ENCODE data around the gene EBF3. TPM values are rescaled to one million over a fixed set of nuclear protein-coding genes. Genes with fewer than 3 reads are reported as not detected.

EBF3 gene
- total and polyA plus RNA-seq, 3 experiments from 2014 or later, result not detected

GRCh38 chr10:129799942-129800341 lies 164.1 kb downstream of the EBF3 start:
- DNase-seq, result no peak
- no peaks in the 10 kb centered on the region for H3K27me3 ChIP-seq (ENCODE audit: insufficient read depth, low read length, poor library complexity, severe bottlenecking)
- Mint-ChIP-seq H3K27me3 (peaks cover 0 to 10% of the 10 kb centered on the region in 2 donors), H3K9me3 (peaks cover 38 to 62% (median 45%) of the 10 kb centered on the region in 5 donors), H3K36me3 (peaks cover 0 to 4% (median 0%) of the 10 kb centered on the region in 3 donors), H3K27ac (no peak overlapping the region), H3K4me1 (no peaks in the 10 kb centered on the region), H3K4me3 (no peak overlapping the region)
- no peak overlapping the region for H3K27ac ChIP-seq (ENCODE audit: low read depth, low read length)
- H3K36me3 ChIP-seq (ENCODE audit: insufficient read depth, low read length), result no peaks in the 10 kb centered on the region
- ChIA-PET POLR2A (no interaction called here), CTCF (no interaction called here)
- H3K4me3 ChIP-seq (ENCODE audit: low read length), result no peak overlapping the region
- no peaks in the 10 kb centered on the region for H3K9me3 ChIP-seq (ENCODE audit: low read length)
- no peaks in the 10 kb centered on the region for H3K4me1 ChIP-seq (ENCODE audit: insufficient read depth, low read length)

GRCh38 chr10:129796710-129797420 lies 167.2 kb downstream of the EBF3 start:
- Mint-ChIP-seq H3K4me3 (no peak overlapping the region), H3K36me3 (peaks cover 0 to 4% (median 0%) of the 10 kb centered on the region in 3 donors), H3K27me3 (peaks cover 0 to 8% of the 10 kb centered on the region in 2 donors), H3K9me3 (peaks cover 26 to 66% (median 37%) of the 10 kb centered on the region in 5 donors), H3K27ac (no peak overlapping the region), H3K4me1 (no peaks in the 10 kb centered on the region)
- CTCF ChIA-PET, result no interaction called here
- Histone ChIP-seq H3K4me3 (ENCODE audit: low read length) (no peak overlapping the region), H3K27me3 (ENCODE audit: insufficient read depth, low read length, poor library complexity, severe bottlenecking) (no peaks in the 10 kb centered on the region), H3K36me3 (ENCODE audit: insufficient read depth, low read length) (no peaks in the 10 kb centered on the region), H3K9me3 (ENCODE audit: low read length) (no peaks in the 10 kb centered on the region), H3K27ac (ENCODE audit: low read depth, low read length) (no peak overlapping the region), H3K4me1 (ENCODE audit: insufficient read depth, low read length) (no peaks in the 10 kb centered on the region)
- POLR2A ChIA-PET, result no interaction called here
- no peak for DNase-seq

- Histone ChIP-seq H3K27ac (ENCODE audit: low read depth, low read length) (no peak overlapping the region), H3K36me3 (ENCODE audit: insufficient read depth, low read length) (no peaks in the 10 kb centered on the region), H3K4me3 (ENCODE audit: low read length) (no peak overlapping the region), H3K9me3 (ENCODE audit: low read length) (no peaks in the 10 kb centered on the region), H3K27me3 (ENCODE audit: insufficient read depth, low read length, poor library complexity, severe bottlenecking) (no peaks in the 10 kb centered on the region), H3K4me1 (ENCODE audit: insufficient read depth, low read length) (no peaks in the 10 kb centered on the region)
- peaks cover 0 to 11% (median 1%) of the 10 kb centered on the region in 3 donors for H3K36me3 Mint-ChIP-seq
- H3K4me1 Mint-ChIP-seq, result no peaks in the 10 kb centered on the region
- H3K9me3 Mint-ChIP-seq, result peaks cover 37 to 78% (median 52%) of the 10 kb centered on the region in 5 donors
- H3K27me3 Mint-ChIP-seq, result peaks cover 0 to 5% of the 10 kb centered on the region in 2 donors
- CTCF ChIA-PET, result no interaction called here
- no peak for DNase-seq
- POLR2A ChIA-PET, result no interaction called here
- H3K4me3 Mint-ChIP-seq, result no peak overlapping the region
- H3K27ac Mint-ChIP-seq, result no peak overlapping the region
Observed at GRCh38 chr10:129793996-129794395, 170.1 kb downstream of the EBF3 start.

GRCh38 chr10:129793479-129793878 lies 170.6 kb downstream of the EBF3 start:
- no peak for DNase-seq
- Mint-ChIP-seq H3K27me3 (peaks cover 0 to 3% of the 10 kb centered on the region in 2 donors), H3K9me3 (peaks cover 35 to 77% (median 48%) of the 10 kb centered on the region in 5 donors), H3K27ac (no peak overlapping the region), H3K36me3 (peaks cover 0 to 11% (median 1%) of the 10 kb centered on the region in 3 donors), H3K4me3 (peak overlapping the region in 1 of 7 donors; percentile 23), H3K4me1 (no peaks in the 10 kb centered on the region)
- Histone ChIP-seq H3K27ac (ENCODE audit: low read depth, low read length) (no peak overlapping the region), H3K9me3 (ENCODE audit: low read length) (no peaks in the 10 kb centered on the region), H3K4me1 (ENCODE audit: insufficient read depth, low read length) (no peaks in the 10 kb centered on the region), H3K36me3 (ENCODE audit: insufficient read depth, low read length) (no peaks in the 10 kb centered on the region), H3K27me3 (ENCODE audit: insufficient read depth, low read length, poor library complexity, severe bottlenecking) (no peaks in the 10 kb centered on the region), H3K4me3 (ENCODE audit: low read length) (no peak overlapping the region)
- ChIA-PET CTCF (no interaction called here), POLR2A (no interaction called here)

GRCh38 chr10:129792864-129793263 lies 171.2 kb downstream of the EBF3 start:
- no peaks in the 10 kb centered on the region for H3K27me3 Mint-ChIP-seq
- no peaks in the 10 kb centered on the region for H3K27me3 ChIP-seq (ENCODE audit: insufficient read depth, low read length, poor library complexity, severe bottlenecking)
- peaks cover 30 to 76% (median 49%) of the 10 kb centered on the region in 5 donors for H3K9me3 Mint-ChIP-seq

GRCh38 chr10:129792141-129792540 lies 171.9 kb downstream of the EBF3 start:
- no peak for DNase-seq
- H3K36me3 ChIP-seq (ENCODE audit: insufficient read depth, low read length), result no peaks in the 10 kb centered on the region
- no peaks in the 10 kb centered on the region for H3K9me3 ChIP-seq (ENCODE audit: low read length)
- H3K27me3 ChIP-seq (ENCODE audit: insufficient read depth, low read length, poor library complexity, severe bottlenecking), result no peaks in the 10 kb centered on the region
- no peak overlapping the region for H3K27ac ChIP-seq (ENCODE audit: low read depth, low read length)
- POLR2A ChIA-PET, result no interaction called here
- no peak overlapping the region for H3K27ac Mint-ChIP-seq
- no peaks in the 10 kb centered on the region for H3K4me1 Mint-ChIP-seq
- peaks cover 1 to 11% (median 2%) of the 10 kb centered on the region in 3 donors for H3K36me3 Mint-ChIP-seq
- CTCF ChIA-PET, result no interaction called here
- no peak overlapping the region for H3K4me3 ChIP-seq (ENCODE audit: low read length)
- H3K27me3 Mint-ChIP-seq, result no peaks in the 10 kb centered on the region
- no peaks in the 10 kb centered on the region for H3K4me1 ChIP-seq (ENCODE audit: insufficient read depth, low read length)
- H3K9me3 Mint-ChIP-seq, result peaks cover 30 to 78% (median 56%) of the 10 kb centered on the region in 5 donors
- H3K4me3 Mint-ChIP-seq, result no peak overlapping the region

More at GRCh38 chr10:129792864-129793263, 171.2 kb downstream of the EBF3 start:
- Histone ChIP-seq H3K27ac (ENCODE audit: low read depth, low read length) (no peak overlapping the region), H3K4me3 (ENCODE audit: low read length) (no peak overlapping the region), H3K4me1 (ENCODE audit: insufficient read depth, low read length) (no peaks in the 10 kb centered on the region), H3K36me3 (ENCODE audit: insufficient read depth, low read length) (no peaks in the 10 kb centered on the region), H3K9me3 (ENCODE audit: low read length) (no peaks in the 10 kb centered on the region)
- CTCF ChIA-PET, result no interaction called here
- POLR2A ChIA-PET, result no interaction called here
- no peak overlapping the region for H3K27ac Mint-ChIP-seq
- H3K4me1 Mint-ChIP-seq, result no peaks in the 10 kb centered on the region
- peaks cover 0 to 11% (median 1%) of the 10 kb centered on the region in 3 donors for H3K36me3 Mint-ChIP-seq
- DNase-seq, result no peak
- H3K4me3 Mint-ChIP-seq, result no peak overlapping the region

GRCh38 chr10:129790715-129791446 lies 173.2 kb downstream of the EBF3 start:
- no peaks in the 10 kb centered on the region for H3K4me1 ChIP-seq (ENCODE audit: insufficient read depth, low read length)
- no peaks in the 10 kb centered on the region for H3K36me3 ChIP-seq (ENCODE audit: insufficient read depth, low read length)
- no peak for DNase-seq
- no peak overlapping the region for H3K27ac Mint-ChIP-seq
- no peak overlapping the region for H3K4me3 ChIP-seq (ENCODE audit: low read length)
- ChIA-PET POLR2A (no interaction called here), CTCF (no interaction called here)
- H3K27me3 ChIP-seq (ENCODE audit: insufficient read depth, low read length, poor library complexity, severe bottlenecking), result no peaks in the 10 kb centered on the region
- H3K4me1 Mint-ChIP-seq, result no peaks in the 10 kb centered on the region
- no peak overlapping the region for H3K27ac ChIP-seq (ENCODE audit: low read depth, low read length)
- no peak overlapping the region for H3K4me3 Mint-ChIP-seq
- H3K9me3 ChIP-seq (ENCODE audit: low read length), result no peaks in the 10 kb centered on the region
- H3K36me3 Mint-ChIP-seq, result peaks cover 1 to 11% (median 2%) of the 10 kb centered on the region in 3 donors
- no peaks in the 10 kb centered on the region for H3K27me3 Mint-ChIP-seq
- H3K9me3 Mint-ChIP-seq, result peaks cover 25 to 79% (median 59%) of the 10 kb centered on the region in 5 donors

GRCh38 chr10:129788215-129788614 lies 175.9 kb downstream of the EBF3 start:
- H3K27me3 ChIP-seq (ENCODE audit: insufficient read depth, low read length, poor library complexity, severe bottlenecking), result no peaks in the 10 kb centered on the region
- H3K36me3 ChIP-seq (ENCODE audit: insufficient read depth, low read length), result no peaks in the 10 kb centered on the region
- peaks cover 1 to 22% (median 2%) of the 10 kb centered on the region in 3 donors for H3K36me3 Mint-ChIP-seq
- ChIA-PET CTCF (no interaction called here), POLR2A (no interaction called here)
- DNase-seq, result no peak
- H3K4me1 ChIP-seq (ENCODE audit: insufficient read depth, low read length), result no peaks in the 10 kb centered on the region
- no peak overlapping the region for H3K27ac ChIP-seq (ENCODE audit: low read depth, low read length)
- no peaks in the 10 kb centered on the region for H3K9me3 ChIP-seq (ENCODE audit: low read length)
- H3K4me3 Mint-ChIP-seq, result no peak overlapping the region
- H3K9me3 Mint-ChIP-seq, result peaks cover 24 to 73% (median 60%) of the 10 kb centered on the region in 5 donors
- H3K27ac Mint-ChIP-seq, result no peak overlapping the region
- H3K4me1 Mint-ChIP-seq, result no peaks in the 10 kb centered on the region
- no peaks in the 10 kb centered on the region for H3K27me3 Mint-ChIP-seq
- H3K4me3 ChIP-seq (ENCODE audit: low read length), result no peak overlapping the region
